HG02943 (cell line): ENCODE measurements around the gene MAP7.
"Not testable (repeated sequence)": the region's sequence is repeated elsewhere in the genome, so short reads cannot be mapped to it uniquely, and the experiment has no call there.

ENCODE experiments used
- ATAC-seq: cut with Tn5 transposase; IDR thresholded peaks from one replicate; pipeline ENCODE4 v1.9.1; 2021; ENCODE audit warnings: mild to moderate bottlenecking, low read depth, moderate library complexity; ENCODE audit not compliant: unreplicated experiment

MAP7 gene

DNA sequence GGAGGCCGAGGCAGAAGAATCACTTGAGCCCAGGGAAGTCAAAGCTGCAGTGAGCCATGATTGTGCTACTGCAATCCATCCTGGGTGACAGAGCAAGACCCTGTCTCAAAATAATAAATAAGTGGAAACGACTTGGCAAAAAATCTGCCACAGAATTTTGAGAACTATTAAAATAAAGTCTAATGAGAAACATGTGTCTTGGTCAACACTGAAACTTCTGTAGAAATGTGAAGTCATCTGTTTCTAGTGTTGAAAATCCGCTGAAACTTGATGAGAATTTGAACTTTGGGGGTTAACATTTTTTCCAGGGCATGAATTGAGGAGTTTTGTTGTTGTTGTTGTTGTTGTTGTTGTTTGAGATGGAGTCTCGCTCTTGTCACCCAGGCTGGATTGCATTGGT, 231.5 kb downstream of the MAP7 start:
- no peak for ATAC-seq

DNA sequence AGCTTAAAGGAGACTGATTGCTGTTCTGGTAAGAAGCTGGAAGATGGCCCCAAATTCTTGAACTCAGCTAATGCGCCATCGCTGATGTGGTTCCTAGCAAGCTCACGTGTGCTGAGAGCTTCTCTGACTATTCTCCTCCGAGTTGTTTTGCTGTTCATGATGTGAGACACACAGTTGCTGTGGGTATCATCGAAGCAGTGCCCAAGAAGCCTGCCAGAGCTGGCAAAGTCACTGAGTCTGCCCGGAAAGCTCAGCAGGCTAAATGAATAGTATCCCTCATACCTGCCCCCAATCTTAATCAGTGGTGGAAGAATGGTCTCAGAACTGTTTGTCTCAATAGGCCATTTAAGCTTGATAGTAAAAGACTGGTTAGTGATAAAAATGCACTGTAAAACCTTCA, 232.3 kb downstream of the MAP7 start:
- no peak for ATAC-seq

DNA sequence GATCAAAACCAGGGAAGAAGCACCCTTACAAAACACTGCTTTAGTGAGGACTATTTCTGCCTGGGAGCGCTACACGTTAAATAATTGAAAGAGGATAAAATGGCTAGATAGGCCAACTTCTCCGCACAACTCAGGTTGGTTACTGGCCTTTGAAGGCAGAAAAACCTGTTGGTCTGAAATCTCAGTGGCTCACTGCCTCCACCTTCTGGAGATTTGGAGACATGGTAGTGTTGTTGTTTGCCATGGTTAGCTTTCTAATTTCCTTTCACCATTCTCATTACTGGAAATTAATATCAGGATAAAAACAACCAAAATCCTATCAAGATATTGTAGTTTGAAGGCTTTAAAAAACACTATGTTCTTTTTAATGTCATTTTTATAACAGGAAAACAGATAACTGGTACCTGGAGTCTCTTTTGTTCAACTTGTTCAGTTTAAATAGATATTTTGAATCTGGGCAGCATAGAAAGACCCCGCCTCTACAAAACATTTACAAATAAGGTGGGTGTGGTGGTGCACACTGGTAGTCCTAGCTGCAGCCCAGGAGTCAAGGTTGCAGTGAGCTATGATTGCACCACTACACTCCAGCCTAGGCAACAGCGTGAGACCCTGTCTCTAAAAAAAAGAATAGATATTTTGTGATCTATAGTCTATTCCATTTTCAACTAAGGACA, 233.1 kb downstream of the MAP7 start:
- no peak for ATAC-seq

DNA sequence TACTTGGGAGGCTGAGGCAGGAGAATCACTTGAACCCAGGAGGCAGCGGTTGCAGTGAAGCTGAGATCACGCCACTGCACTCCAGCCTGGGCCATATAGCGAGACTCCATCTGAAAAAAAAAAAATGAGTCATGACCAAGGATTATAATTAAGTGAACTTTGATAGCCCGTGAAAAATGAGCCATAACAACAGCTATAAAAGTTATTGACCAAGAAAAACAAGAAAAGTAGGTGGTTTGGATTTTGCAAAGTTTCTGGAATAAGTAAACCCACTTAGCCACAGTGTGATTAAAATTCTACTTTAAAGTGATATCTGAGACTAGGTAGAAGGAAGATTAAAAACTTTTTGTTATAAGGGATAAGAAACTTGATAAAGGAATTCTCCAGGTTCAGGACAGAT, 234.6 kb downstream of the MAP7 start:
- no peak for ATAC-seq

DNA sequence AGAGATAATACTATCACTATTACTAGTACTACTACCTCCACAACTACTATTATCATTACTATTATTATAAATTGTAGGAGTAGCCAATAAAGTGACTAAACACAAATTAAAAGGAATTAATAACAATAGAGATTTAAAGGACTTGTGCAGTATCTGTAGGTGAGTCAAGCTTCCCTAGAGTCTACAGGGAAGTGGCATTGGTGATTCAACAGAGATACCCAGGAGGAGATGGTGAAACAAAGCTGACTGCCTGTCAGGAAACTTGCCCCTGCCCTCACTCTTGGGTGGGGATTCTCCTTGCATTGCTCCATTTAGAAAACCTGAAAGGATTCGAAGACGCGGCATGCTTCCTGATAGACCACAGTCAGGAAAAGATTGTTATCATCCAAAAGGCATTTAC, 237.2 kb downstream of the MAP7 start:
- ATAC-seq: no peak

DNA sequence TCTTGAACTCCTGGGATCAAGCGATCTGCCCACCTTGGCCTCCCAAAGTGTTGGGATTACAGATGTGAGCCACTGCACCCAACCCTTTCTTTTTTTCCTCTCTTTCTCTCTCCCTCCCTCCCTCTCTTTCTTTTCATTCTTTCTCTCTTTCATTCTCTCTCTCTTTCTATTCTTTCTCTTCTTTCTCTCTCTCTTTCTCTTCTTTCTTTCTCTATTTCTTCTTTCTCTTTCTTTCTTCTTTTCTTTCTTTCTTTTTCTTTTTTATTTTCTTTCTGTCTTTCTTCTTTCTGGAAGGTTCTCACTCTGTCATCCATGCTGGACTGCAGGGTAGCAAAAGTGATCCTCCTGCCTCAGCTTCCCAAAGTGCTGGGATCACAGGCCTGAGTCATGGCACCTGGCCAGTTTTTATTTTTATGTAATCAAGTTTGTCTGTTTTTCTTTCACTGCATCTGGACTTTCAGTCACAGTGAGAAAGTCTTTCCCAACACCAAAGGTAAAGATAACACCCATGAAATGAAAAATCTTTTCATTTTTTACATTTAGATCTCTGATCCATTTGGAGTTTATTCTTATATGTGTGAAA, 240.4 kb downstream of the MAP7 start:
- ATAC-seq: no peak

DNA sequence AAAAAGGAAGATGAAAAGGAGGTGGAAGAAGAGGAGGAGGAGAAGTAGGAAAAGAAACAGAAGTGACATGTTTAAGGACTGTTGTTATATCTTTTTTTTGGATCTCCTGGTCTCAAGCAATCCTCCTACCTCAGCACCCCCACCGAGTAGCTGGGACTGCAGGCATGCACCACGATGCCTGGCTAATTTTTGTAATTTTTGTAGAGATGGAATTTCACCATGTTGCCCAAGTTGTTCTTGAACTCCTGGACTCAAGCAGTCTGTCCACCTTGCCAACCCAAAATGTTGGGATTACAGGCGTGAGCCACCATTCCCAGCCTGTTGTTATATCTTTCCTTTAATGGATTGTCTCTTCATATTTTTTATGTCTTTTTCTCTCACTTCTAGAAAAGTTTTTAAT, 241.1 kb downstream of the MAP7 start:
- no peak for ATAC-seq

DNA sequence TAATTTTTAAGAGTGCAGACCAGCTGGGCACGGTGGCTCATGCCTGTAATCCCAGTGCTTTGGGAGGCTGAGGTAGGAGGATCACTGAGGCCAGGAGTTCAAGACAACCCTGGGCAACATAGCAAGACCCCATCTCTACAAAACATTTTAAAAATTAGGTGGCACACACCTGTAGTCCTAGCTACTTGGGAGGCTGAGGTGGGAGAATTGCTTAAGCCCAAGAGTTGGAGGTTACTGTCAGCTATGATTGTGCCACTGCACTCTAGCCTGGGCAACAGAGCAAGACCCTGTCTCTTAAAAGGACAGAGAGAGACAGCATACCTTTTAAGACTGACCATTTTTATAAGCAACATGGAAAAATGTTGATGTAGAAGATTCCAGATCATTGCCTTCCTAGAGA, 241.8 kb downstream of the MAP7 start:
- ATAC-seq: not testable (repeated sequence)

DNA sequence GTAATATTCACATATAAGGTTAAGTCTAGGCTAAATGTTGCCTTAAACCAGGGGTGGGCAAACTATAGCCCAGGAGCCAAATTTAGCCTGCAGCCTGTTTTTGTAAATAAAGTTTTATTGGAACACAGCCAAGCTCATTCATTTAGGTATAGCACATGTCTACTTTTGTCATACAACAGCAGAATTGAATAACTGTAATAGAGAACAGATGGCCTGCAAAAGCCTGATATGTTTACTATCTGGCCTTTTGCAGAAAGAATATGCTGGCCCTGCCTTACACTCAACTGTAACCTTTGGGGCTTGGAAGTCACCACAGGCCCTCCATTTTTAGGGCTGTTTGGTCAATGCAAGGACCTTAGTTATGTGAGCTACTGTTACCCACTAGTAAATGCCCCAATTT, 242.9 kb downstream of the MAP7 start:
- ATAC-seq: no peak

DNA sequence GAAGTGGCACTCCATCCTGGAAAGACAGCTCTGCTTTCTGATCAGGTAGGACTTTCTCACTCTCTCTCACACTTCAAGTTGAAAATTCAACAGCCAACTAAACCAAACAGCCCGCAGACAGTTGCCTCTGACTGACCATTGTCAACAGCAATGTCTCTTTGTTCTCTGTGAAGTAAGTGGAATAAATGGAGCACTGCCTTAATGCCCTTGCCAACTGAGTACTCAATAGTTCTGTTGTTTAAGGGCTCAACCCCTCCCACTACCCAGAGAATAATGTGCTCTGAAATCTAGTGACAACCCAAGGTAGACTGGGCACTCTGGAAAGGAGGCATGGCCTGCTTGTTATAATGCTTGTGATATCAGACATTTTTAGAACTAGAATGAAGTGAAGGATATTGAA, 243.8 kb downstream of the MAP7 start:
- no peak for ATAC-seq

DNA sequence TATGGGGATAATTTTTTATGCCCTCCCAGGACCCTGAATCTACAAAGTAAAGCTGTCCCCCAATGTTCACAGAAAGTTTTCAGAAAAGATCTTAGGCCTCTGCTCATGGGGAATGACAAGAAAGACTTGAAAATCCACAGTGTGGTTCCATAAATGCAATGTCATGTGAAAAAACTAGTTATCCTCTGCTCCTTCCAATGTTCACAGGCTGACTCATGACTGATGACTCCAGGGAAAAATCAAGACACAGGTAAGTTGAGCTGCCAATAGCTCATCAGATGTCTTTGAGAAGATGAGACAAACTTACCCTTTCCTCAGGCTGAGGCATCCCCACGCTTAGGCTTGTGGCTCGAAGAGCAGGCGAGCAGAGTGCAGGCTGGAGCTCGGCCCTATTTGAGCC, 245.8 kb downstream of the MAP7 start:
- no peak for ATAC-seq

DNA sequence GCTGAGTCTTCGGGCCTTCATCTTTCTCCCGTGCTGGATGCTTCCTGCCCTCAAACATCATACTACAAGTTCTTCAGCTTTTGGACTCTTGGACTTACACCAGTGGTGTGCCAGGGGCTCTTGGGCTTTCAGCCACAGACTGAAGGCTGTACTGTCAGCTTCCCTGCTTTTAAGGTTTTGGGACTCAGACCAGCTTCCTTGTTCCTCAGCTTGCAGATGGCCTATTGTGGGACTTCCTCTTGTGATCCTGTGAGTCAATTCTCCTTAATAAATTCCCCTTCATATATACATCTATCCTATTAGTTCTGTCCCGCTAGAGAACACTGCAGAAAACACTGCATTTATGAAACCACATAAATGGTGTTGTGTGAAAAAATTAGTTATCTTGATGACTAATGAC, 246.7 kb downstream of the MAP7 start:
- ATAC-seq: no peak

DNA sequence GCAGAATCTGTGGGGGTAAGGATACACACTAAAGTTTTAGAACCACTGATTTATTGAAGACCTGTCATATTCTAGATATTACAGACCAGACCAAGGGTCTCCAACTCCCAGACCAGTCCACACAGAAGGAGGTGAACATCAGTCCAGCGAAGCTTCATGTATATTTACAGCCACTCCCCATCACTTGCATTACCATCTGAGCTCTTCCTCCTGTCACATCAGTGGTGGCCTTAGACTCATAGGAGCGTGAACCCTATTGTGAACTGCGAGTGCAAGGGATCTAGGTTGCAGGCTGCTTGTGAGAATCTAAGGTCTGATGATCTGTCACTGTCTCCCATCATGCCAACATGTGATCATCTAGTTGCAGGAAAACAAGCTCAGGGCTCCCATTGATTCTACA, 255.6 kb downstream of the MAP7 start:
- no peak for ATAC-seq
